Osteoblast (primary cell): ENCODE data around the gene EPS8. TPM values are rescaled to one million over a fixed set of nuclear protein-coding genes. Genes with fewer than 3 reads are reported as not detected.

ENCODE experiments used
- DNase-seq: peaks from one replicate; pipeline ENCODE4 v3.0.0; 2011; ENCODE audit warnings: low spot score, mixed read lengths; ENCODE audit not compliant: insufficient read length; ENCODE audit errors: missing footprints
- H2AFZ ChIP-seq: 2 replicates; pipeline ENCODE4 v1.6.0; 2011; ENCODE audit warnings: mild to moderate bottlenecking, low read length
- H3K27ac ChIP-seq: 2 replicates; pipeline ENCODE4 v1.5.1; 2011; ENCODE audit warnings: mild to moderate bottlenecking, low read depth, low read length, moderate library complexity
- H3K27me3 ChIP-seq: 2 replicates; pipeline ENCODE4 v1.6.0; 2012; ENCODE audit warnings: mild to moderate bottlenecking, control low read depth, inconsistent platforms, low read length, moderate library complexity; ENCODE audit not compliant: insufficient read depth
- H3K36me3 ChIP-seq: 2 replicates; pipeline ENCODE4 v1.5.1; 2011; ENCODE audit warnings: mild to moderate bottlenecking, low read length, control low read depth, moderate library complexity; ENCODE audit not compliant: insufficient read depth
- H3K4me1 ChIP-seq: 2 replicates; pipeline ENCODE4 v1.5.1; 2011; ENCODE audit warnings: mild to moderate bottlenecking, low read length, control low read depth, moderate library complexity; ENCODE audit not compliant: insufficient read depth
- H3K4me2 ChIP-seq: 2 replicates; pipeline ENCODE4 v1.6.0; 2011; ENCODE audit warnings: mild to moderate bottlenecking, low read length; ENCODE audit not compliant: insufficient read depth
- H3K4me3 ChIP-seq: fragments of 200-600 bp; sonication (generic); 3 replicates; pipeline ENCODE4 v1.5.1; 2012; ENCODE audit warnings: mild to moderate bottlenecking, low read length, inconsistent platforms; ENCODE audit not compliant: insufficient read depth
- H3K79me2 ChIP-seq: 2 replicates; pipeline ENCODE4 v1.6.0; 2012; ENCODE audit warnings: mild to moderate bottlenecking, low read length, control low read depth, inconsistent platforms; ENCODE audit not compliant: insufficient read depth
- H3K9me3 ChIP-seq: 2 replicates; pipeline ENCODE4 v1.5.1; 2011; ENCODE audit warnings: low read depth, low read length, control low read depth
- H4K20me1 ChIP-seq: 2 replicates; pipeline ENCODE4 v1.6.0; 2012; ENCODE audit warnings: mild to moderate bottlenecking, low read length, control low read depth; ENCODE audit not compliant: insufficient read depth
- CTCF ChIP-seq: IDR thresholded peaks from 2 replicates; pipeline ENCODE4 v1.5.1; 2011; ENCODE audit warnings: mild to moderate bottlenecking, low read depth, low read length, moderate library complexity; ENCODE audit errors: extremely low read depth
- total RNA-seq: library from RNA; depleted of rRNA; stranded (reverse); fragments of >200 nt; gene quantifications from 2 replicates; pipeline ENCODE4 v1.2.3, GENCODE V29; 2012

EPS8 gene
- total RNA-seq, 1 donor, result 160 TPM

GRCh38 chr12:15782667-15783066, 6.5 kb downstream of the EPS8 start:
- H3K27me3 ChIP-seq, result no peaks in the 10 kb centered on the region
- H4K20me1 ChIP-seq, result peaks cover 18% of the 10 kb centered on the region
- peaks cover 85% of the 10 kb centered on the region for H3K4me1 ChIP-seq
- no peak overlapping the region for H2AFZ ChIP-seq
- H3K4me2 ChIP-seq, result peak overlapping the region; percentile 70
- H3K9me3 ChIP-seq, result no peaks in the 10 kb centered on the region
- peaks cover 20% of the 10 kb centered on the region for H3K36me3 ChIP-seq
- peak overlapping the region; percentile 74 for H3K27ac ChIP-seq
- peaks cover 99% of the 10 kb centered on the region for H3K79me2 ChIP-seq
- no peak for TF ChIP-seq CTCF
- H3K4me3 ChIP-seq, result peak overlapping the region; percentile 43
- no peak for DNase-seq

GRCh38 chr12:15779925-15780324, 9.3 kb downstream of the EPS8 start:
- Histone ChIP-seq H2AFZ (no peak overlapping the region), H3K4me3 (no peak overlapping the region), H3K27me3 (no peaks in the 10 kb centered on the region), H3K27ac (peak overlapping the region; percentile 74), H3K4me2 (peak overlapping the region; percentile 60), H3K79me2 (peaks cover 99% of the 10 kb centered on the region), H4K20me1 (peaks cover 5% of the 10 kb centered on the region), H3K9me3 (no peaks in the 10 kb centered on the region), H3K36me3 (peaks cover 13% of the 10 kb centered on the region), H3K4me1 (peaks cover 90% of the 10 kb centered on the region)
- no peak for TF ChIP-seq CTCF
- no peak for DNase-seq

GRCh38 chr12:15778126-15778525, 11.1 kb downstream of the EPS8 start:
- no peak for DNase-seq
- Histone ChIP-seq H3K4me3 (no peak overlapping the region), H3K36me3 (peaks cover 13% of the 10 kb centered on the region), H3K79me2 (peaks cover 97% of the 10 kb centered on the region), H3K4me2 (peak overlapping the region; percentile 12), H3K4me1 (peaks cover 75% of the 10 kb centered on the region), H3K9me3 (no peaks in the 10 kb centered on the region), H2AFZ (no peak overlapping the region), H4K20me1 (no peaks in the 10 kb centered on the region), H3K27me3 (no peaks in the 10 kb centered on the region), H3K27ac (peak overlapping the region; percentile 63)
- TF ChIP-seq CTCF, result no peak

- H4K20me1 ChIP-seq, result no peaks in the 10 kb centered on the region
- H2AFZ ChIP-seq, result no peak overlapping the region
- peaks cover 11% of the 10 kb centered on the region for H3K36me3 ChIP-seq
- TF ChIP-seq CTCF, result no peak
- H3K4me1 ChIP-seq, result peaks cover 73% of the 10 kb centered on the region
- H3K9me3 ChIP-seq, result no peaks in the 10 kb centered on the region
- H3K27ac ChIP-seq, result peak overlapping the region; percentile 63
- no peaks in the 10 kb centered on the region for H3K27me3 ChIP-seq
- DNase-seq, result no peak
- H3K4me3 ChIP-seq, result no peak overlapping the region
- H3K4me2 ChIP-seq, result no peak overlapping the region
- peaks cover 97% of the 10 kb centered on the region for H3K79me2 ChIP-seq
These were observed 11.7 kb downstream of the EPS8 start for GRCh38 chr12:15777355-15778012.
